Measurements from ENCODE around the gene TLX1.

GRCh38 chr10:101087376-101087775 lies 43.7 kb upstream of the TLX1 start:
- TF ChIP-seq CTCF (IDR thresholded peaks at IDR 0.05; ENCODE audit: low read depth, low read length) (no peak), EZH2phosphoT487 (IDR thresholded peaks at IDR 0.05; ENCODE audit: low read depth) (no peak)

All from OCI-LY3 (cell line).